GM12878 (cell line): ENCODE measurements around the gene PRDM2. TPM values are rescaled to one million over a fixed set of nuclear protein-coding genes. Genes with fewer than 3 reads are reported as not detected.

Experiments used
- ATAC-seq: fragments of 200-7000 bp; cut with Tn5 transposase; 3 replicates; pipeline ENCODE4 v1.9.1; 2020; ENCODE audit warnings: mild to moderate bottlenecking, moderate library complexity
- BruUV-seq: library from RNA; stranded (reverse); fragments of 400-500 nt; replicated peaks from 2 replicates; lab custom pipeline; 2021; lab: Mats Ljungman, UMichigan
- CTCF ChIA-PET: fragments of 300-600 bp; sonication (Branson Sonifier 250); formaldehyde crosslinking; extraction: SDS; loops from one replicate; lab custom pipeline; 2021; ENCODE audit warnings: inconsistent platforms; lab: Yijun Ruan, JAX
- POLR2A ChIA-PET: fragments of 350-600 bp; formaldehyde crosslinking; extraction: SDS; loops from one replicate; lab custom pipeline; 2021; ENCODE audit warnings: inconsistent platforms; lab: Charles Lee
- RAD21 ChIA-PET: fragments of 300-600 bp; sonication (Branson Sonifier 250); formaldehyde crosslinking; loops from one replicate; lab custom pipeline; 2023; ENCODE audit warnings: antibody characterized with exemption; ENCODE audit not compliant: unreplicated experiment; lab: Charles Lee
- SMC1A ChIA-PET: fragments of 300-600 bp; sonication (Branson Sonifier 250); formaldehyde crosslinking; loops from one replicate; lab custom pipeline; 2023; ENCODE audit not compliant: unreplicated experiment, uncharacterized antibody; lab: Charles Lee
- DNase-seq: peaks from one replicate; pipeline ENCODE4 v3.0.0-alpha.2; 2011; ENCODE audit warnings: low read depth, low spot score
- FAIRE-seq: peaks from 3 replicates; lab custom pipeline; 2011; peaks lifted over from hg19 to GRCh38; lab: Jason Lieb, UNC
- H2AFZ ChIP-seq: 2 replicates; pipeline ENCODE4 v1.6.0; 2011; ENCODE audit warnings: low read depth, low read length, control low read depth; ENCODE audit not compliant: control insufficient read depth
- H3K27ac ChIP-seq: 2 replicates; pipeline ENCODE4 v1.5.1; 2011; ENCODE audit warnings: control low read depth; ENCODE audit not compliant: control insufficient read depth, insufficient read depth
- H3K27me3 ChIP-seq, 2 experiments: replicated peaks in 1 of 2; 2 replicates each; pipeline versions ENCODE4 v1.6.0 to v1.6.1; 2011; ENCODE audit warnings: low read length in 1 of 2; ENCODE audit not compliant: control insufficient read depth in 2 of 2, insufficient read depth in 2 of 2
- H3K36me3 ChIP-seq, 2 experiments: 2 replicates each; pipeline ENCODE4 v1.5.1; 2011; ENCODE audit warnings: low read length in 1 of 2; ENCODE audit not compliant: control insufficient read depth in 2 of 2, insufficient read depth in 2 of 2
- H3K4me1 ChIP-seq: 2 replicates; pipeline ENCODE4 v1.6.1; 2011; ENCODE audit warnings: mild to moderate bottlenecking, low read length, moderate library complexity, mixed read lengths; ENCODE audit not compliant: control insufficient read depth, insufficient read depth
- H3K4me2 ChIP-seq: 2 replicates; pipeline ENCODE4 v1.6.0; 2011; ENCODE audit warnings: control low read depth; ENCODE audit not compliant: control insufficient read depth, insufficient read depth
- H3K4me3 ChIP-seq: fragments of 200-600 bp; sonication (generic); 2 replicates; pipeline ENCODE4 v1.5.1; 2016
- H3K79me2 ChIP-seq: 2 replicates; pipeline ENCODE4 v1.6.0; 2011; ENCODE audit warnings: low read length; ENCODE audit not compliant: control insufficient read depth, insufficient read depth
- H3K9ac ChIP-seq: 2 replicates; pipeline ENCODE4 v1.8.0; 2011; ENCODE audit warnings: low read length, control low read depth, mixed read lengths; ENCODE audit not compliant: control insufficient read depth, insufficient read depth
- H3K9me3 ChIP-seq: replicated peaks from 3 replicates; pipeline ENCODE4 v1.5.1; 2011; ENCODE audit warnings: mild to moderate bottlenecking, low read length; ENCODE audit not compliant: control insufficient read depth, insufficient read depth
- H4K20me1 ChIP-seq: 2 replicates; pipeline ENCODE4 v1.6.0; 2011; ENCODE audit not compliant: control insufficient read depth, insufficient read depth
- BCL3 ChIP-seq: IDR thresholded peaks from 2 replicates; pipeline ENCODE4 v1.6.1; 2011; ENCODE audit warnings: borderline replicate concordance, low read depth, mild to moderate bottlenecking, moderate library complexity, low read length; ENCODE audit not compliant: insufficient read depth, poor library complexity, severe bottlenecking
- BMI1 ChIP-seq: fragments of 450-650 bp; IDR thresholded peaks from 2 replicates; pipeline ENCODE4 v1.6.1; 2016; ENCODE audit warnings: mild to moderate bottlenecking, moderate library complexity, borderline replicate concordance
- HCFC1 ChIP-seq: fragments of 150-350 bp; IDR thresholded peaks from 2 replicates; pipeline ENCODE4 v1.6.1; 2014; ENCODE audit warnings: low read length
- KAT2A ChIP-seq: conservative IDR thresholded peaks from 2 replicates; pipeline ENCODE4 v1.6.1; 2011; ENCODE audit warnings: low read depth, low read length; ENCODE audit not compliant: control insufficient read depth
- RCOR1 ChIP-seq: conservative IDR thresholded peaks from 2 replicates; pipeline ENCODE4 v1.6.1; 2012; ENCODE audit warnings: low read depth, low read length, improper control_type of control experiment
- TARDBP ChIP-seq: IDR thresholded peaks from 2 replicates; pipeline ENCODE4 v1.6.1; 2016; ENCODE audit warnings: borderline replicate concordance
- ZNF207 ChIP-seq: fragments of 450-650 bp; IDR thresholded peaks from 2 replicates; pipeline ENCODE4 v1.6.1; 2014; ENCODE audit warnings: antibody characterized with exemption, mild to moderate bottlenecking, borderline replicate concordance
- WGBS: methylation state at CpG from one replicate; pipeline ENCODE4 v1.1.6; 2016; ENCODE audit warnings: low lambda C conversion rate; ENCODE audit not compliant: insufficient replicate concordance, insufficient coverage; ENCODE audit errors: missing lambda C conversion rate; 5-methylcytosine and 5-hydroxymethylcytosine counted together
- in situ Hi-C: fragments of 300-500 bp; cut with MboI; formaldehyde crosslinking; loops from 9 replicates; pipeline ENCODE4 v1.14.3; 2018; ENCODE audit warnings: mixed read lengths
- intact Hi-C: fragments of 100-400 bp; cut with micrococcal nuclease; formaldehyde crosslinking; loops from one replicate; pipeline ENCODE4 v1.14.2; 2022; ENCODE audit not compliant: unreplicated experiment
- polyA plus RNA-seq, 11 experiments: library from polyadenylated mRNA; depleted of rRNA in 4 of 11; unstranded in 6 of 11; stranded (reverse) in 5 of 11; fragments of >200 nt; fragmentation: Nextera tagmentation in 4 of 11; fragmentation: Illumina TruSeq in 1 of 11; extraction: Ambion mirVana in 4 of 11; extraction: Trizol in 1 of 11; gene quantifications; 1 replicate in 1 of 11; 2 replicates in 10 of 11; pipeline versions ENCODE4 v1.2.1 to v1.2.3, GENCODE V29; 2011 to 2016; ENCODE audit warnings: inconsistent platforms in 2 of 11, missing spikeins in 2 of 11, low read depth in 1 of 11
- total RNA-seq, 4 experiments: library from RNA; depleted of rRNA in 3 of 4; stranded (reverse); fragments of >200 nt in 3 of 4; fragmentation: Illumina TruSeq in 1 of 4; extraction: Trizol in 1 of 4; gene quantifications; 2 replicates each; pipeline versions ENCODE4 v1.2.1 to v1.2.3, GENCODE V29; 2013 to 2021

The PRDM2 gene
- total and polyA plus RNA-seq, 10 of the 15 experiments (the other 5 are each of a cell fraction or from before 2014, with no cell fraction given), result 8.4 to 45.1 (median 23.5) TPM

- no peaks in the 10 kb centered on the region; a peak in 1 of 4 replicates for H3K27me3 ChIP-seq
- intact Hi-C loops, result no loop called here
- no peak for TF ChIP-seq TARDBP
- no peak for TF ChIP-seq BCL3
- TF ChIP-seq BMI1, result no peak
- no peak for TF ChIP-seq HCFC1
- no peak for TF ChIP-seq RCOR1
- TF ChIP-seq KAT2A, result no peak
- no peak for TF ChIP-seq ZNF207
- TF ChIP-seq, all 136 proteins: peak for 0
- in situ Hi-C loops, result no loop called here
- no peaks in the 10 kb centered on the region for H4K20me1 ChIP-seq
- H3K4me3 ChIP-seq, result no peak overlapping the region
- ATAC-seq (no peak), FAIRE-seq (no peak), DNase-seq (no peak)
- 86% methylated on average over 24 of the region's 24 CpGs for WGBS
- no peak overlapping the region for H3K4me2 ChIP-seq
- ChIA-PET RAD21 (interaction anchor here (1.7 kb wide), 1 partner anchor 90 kb away, joined by 3 read pairs; no protein-coding TSS in a partner anchor), CTCF (interaction anchor here (1.2 to 1.4 kb wide), 3 partner anchors 7 to 34 kb away, joined by 3 to 4 read pairs (median 4); no protein-coding TSS in a partner anchor), SMC1A (interaction anchor here (0.6 to 1.1 kb wide), 3 partner anchors 8 to 99 kb away, joined by 3 to 5 read pairs (median 3); no protein-coding TSS in a partner anchor), POLR2A (no interaction called here)
- H3K79me2 ChIP-seq, result no peaks in the 10 kb centered on the region
- no TSS peak for BruUV-seq
- H2AFZ ChIP-seq, result no peak overlapping the region
- no peaks in the 10 kb centered on the region for H3K9me3 ChIP-seq
- no peak overlapping the region for H3K9ac ChIP-seq
- no peaks in the 10 kb centered on the region for H3K36me3 ChIP-seq
- H3K27ac ChIP-seq, result no peak overlapping the region
- no peaks in the 10 kb centered on the region for H3K4me1 ChIP-seq
Observed at GRCh38 chr1:13823126-13823880, 123.3 kb downstream of the PRDM2 start.
